WTC11 (cell line): ENCODE data around the gene PEAK3.

Experiments used
- CBFB ChIP-seq: sonication (generic); formaldehyde crosslinking; IDR thresholded peaks from 2 replicates; pipeline ENCODE4 v1.8.1; 2022; ENCODE audit warnings: mild to moderate bottlenecking, low read depth, missing genetic modification reagents
- CREM ChIP-seq: sonication (generic); formaldehyde crosslinking; IDR thresholded peaks from 2 replicates; pipeline ENCODE4 v1.8.1; 2022; ENCODE audit warnings: mild to moderate bottlenecking, missing genetic modification reagents, moderate library complexity
- GABPB1 ChIP-seq: sonication (generic); formaldehyde crosslinking; IDR thresholded peaks from 2 replicates; pipeline ENCODE4 v1.8.1; 2023; ENCODE audit warnings: mild to moderate bottlenecking, missing genetic modification reagents
- JUN ChIP-seq: sonication (generic); formaldehyde crosslinking; IDR thresholded peaks from 2 replicates; pipeline ENCODE4 v1.8.0; 2023; ENCODE audit warnings: mild to moderate bottlenecking, missing genetic modification reagents
- TEAD4 ChIP-seq: sonication (generic); formaldehyde crosslinking; IDR thresholded peaks from 2 replicates; pipeline ENCODE4 v1.8.0; 2022; ENCODE audit warnings: mild to moderate bottlenecking, missing genetic modification reagents
- ZNF121 ChIP-seq: sonication (generic); formaldehyde crosslinking; IDR thresholded peaks from 2 replicates; pipeline ENCODE4 v1.8.0; 2023; ENCODE audit warnings: missing genetic modification reagents
- ZNF232 ChIP-seq: sonication (generic); formaldehyde crosslinking; IDR thresholded peaks from 2 replicates; pipeline ENCODE4 v1.8.0; 2022; ENCODE audit warnings: mild to moderate bottlenecking, missing genetic modification reagents
- TF ChIP-seq, protein P1 (sequence below): fragments of 200-600 bp; IDR thresholded peaks from 2 replicates; pipeline ENCODE4 v1.8.0; 2022; ENCODE audit warnings: antibody characterized with exemption
- TF ChIP-seq, protein P2 (sequence below): sonication (generic); formaldehyde crosslinking; conservative IDR thresholded peaks from 2 replicates; pipeline ENCODE4 v1.8.1; 2022; ENCODE audit warnings: mild to moderate bottlenecking, missing genetic modification reagents

DNA sequence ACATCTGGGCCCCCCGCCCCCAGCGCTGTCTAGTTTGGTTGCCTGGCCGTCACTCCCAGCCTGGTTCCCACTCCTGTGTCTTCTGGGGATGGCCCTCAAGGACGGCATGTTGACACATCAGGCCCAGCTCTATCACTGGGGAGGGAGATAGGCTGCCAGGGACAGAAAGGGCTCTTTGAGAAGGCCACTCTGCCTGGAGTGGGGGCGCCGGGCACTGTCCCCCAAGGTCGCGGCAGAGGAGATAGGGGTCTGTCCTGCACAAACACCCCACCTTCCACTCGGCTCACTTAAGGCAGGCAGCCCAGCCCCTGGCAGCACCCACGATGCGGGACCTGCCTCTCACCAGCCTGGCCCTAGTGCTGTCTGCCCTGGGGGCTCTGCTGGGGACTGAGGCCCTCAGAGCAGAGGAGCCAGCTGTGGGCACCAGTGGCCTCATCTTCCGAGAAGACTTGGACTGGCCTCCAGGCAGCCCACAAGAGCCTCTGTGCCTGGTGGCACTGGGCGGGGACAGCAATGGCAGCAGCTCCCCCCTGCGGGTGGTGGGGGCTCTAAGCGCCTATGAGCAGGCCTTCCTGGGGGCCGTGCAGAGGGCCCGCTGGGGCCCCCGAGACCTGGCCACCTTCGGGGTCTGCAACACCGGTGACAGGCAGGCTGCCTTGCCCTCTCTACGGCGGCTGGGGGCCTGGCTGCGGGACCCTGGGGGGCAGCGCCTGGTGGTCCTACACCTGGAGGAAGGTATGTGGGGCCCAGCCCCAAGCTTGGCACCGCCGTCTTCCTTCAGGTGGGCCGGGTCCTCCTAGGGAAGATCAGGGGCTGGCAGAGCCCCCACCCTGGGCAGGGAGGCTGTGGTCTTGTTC is 32.7 kb downstream of the PEAK3 start, which contains the start of gene AMH:
- TF ChIP-seq, protein P1, sequence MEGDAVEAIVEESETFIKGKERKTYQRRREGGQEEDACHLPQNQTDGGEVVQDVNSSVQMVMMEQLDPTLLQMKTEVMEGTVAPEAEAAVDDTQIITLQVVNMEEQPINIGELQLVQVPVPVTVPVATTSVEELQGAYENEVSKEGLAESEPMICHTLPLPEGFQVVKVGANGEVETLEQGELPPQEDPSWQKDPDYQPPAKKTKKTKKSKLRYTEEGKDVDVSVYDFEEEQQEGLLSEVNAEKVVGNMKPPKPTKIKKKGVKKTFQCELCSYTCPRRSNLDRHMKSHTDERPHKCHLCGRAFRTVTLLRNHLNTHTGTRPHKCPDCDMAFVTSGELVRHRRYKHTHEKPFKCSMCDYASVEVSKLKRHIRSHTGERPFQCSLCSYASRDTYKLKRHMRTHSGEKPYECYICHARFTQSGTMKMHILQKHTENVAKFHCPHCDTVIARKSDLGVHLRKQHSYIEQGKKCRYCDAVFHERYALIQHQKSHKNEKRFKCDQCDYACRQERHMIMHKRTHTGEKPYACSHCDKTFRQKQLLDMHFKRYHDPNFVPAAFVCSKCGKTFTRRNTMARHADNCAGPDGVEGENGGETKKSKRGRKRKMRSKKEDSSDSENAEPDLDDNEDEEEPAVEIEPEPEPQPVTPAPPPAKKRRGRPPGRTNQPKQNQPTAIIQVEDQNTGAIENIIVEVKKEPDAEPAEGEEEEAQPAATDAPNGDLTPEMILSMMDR, result no peak
- no peak for TF ChIP-seq TEAD4 (CRISPR knock-in tag)
- TF ChIP-seq ZNF232 (CRISPR knock-in tag), result no peak
- TF ChIP-seq, protein P2, sequence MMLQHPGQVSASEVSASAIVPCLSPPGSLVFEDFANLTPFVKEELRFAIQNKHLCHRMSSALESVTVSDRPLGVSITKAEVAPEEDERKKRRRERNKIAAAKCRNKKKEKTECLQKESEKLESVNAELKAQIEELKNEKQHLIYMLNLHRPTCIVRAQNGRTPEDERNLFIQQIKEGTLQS (CRISPR knock-in tag), result no peak
- no peak for TF ChIP-seq JUN (CRISPR knock-in tag)
- no peak for TF ChIP-seq GABPB1 (CRISPR knock-in tag)
- no peak for TF ChIP-seq CREM (CRISPR knock-in tag)
- TF ChIP-seq ZNF121, result no peak
- TF ChIP-seq CBFB, result no peak
